Upper lobe of left lung (tissue), 4 donors: ENCODE results near the gene FER1L5.

Source experiments
- CTCF ChIP-seq, 6 experiments: fragments of 450-650 bp in 4 of 6; fragments of 200-600 bp in 2 of 6; sonication (generic) in 2 of 6; IDR thresholded peaks; one replicate each; pipeline ENCODE4 v1.5.1; 2016 to 2019; ENCODE audit warnings: antibody characterized with exemption in 6 of 6
- EP300 ChIP-seq, 4 donors: sonication (generic); formaldehyde crosslinking; IDR thresholded peaks; one replicate each; pipeline ENCODE4 v1.5.1; 2017; ENCODE audit warnings: antibody characterized with exemption in 4 of 4, control low read depth in 2 of 4
- POLR2A ChIP-seq, 4 donors: fragments of 450-650 bp; IDR thresholded peaks; one replicate each; pipeline ENCODE4 v1.5.1; 2016 to 2017; ENCODE audit warnings: antibody characterized with exemption in 4 of 4, mild to moderate bottlenecking in 2 of 4
- POLR2AphosphoS5 ChIP-seq, 2 donors: sonication (generic); formaldehyde crosslinking; IDR thresholded peaks; one replicate each; pipeline ENCODE4 v1.5.1; 2017; ENCODE audit warnings: antibody characterized with exemption in 2 of 2

DNA sequence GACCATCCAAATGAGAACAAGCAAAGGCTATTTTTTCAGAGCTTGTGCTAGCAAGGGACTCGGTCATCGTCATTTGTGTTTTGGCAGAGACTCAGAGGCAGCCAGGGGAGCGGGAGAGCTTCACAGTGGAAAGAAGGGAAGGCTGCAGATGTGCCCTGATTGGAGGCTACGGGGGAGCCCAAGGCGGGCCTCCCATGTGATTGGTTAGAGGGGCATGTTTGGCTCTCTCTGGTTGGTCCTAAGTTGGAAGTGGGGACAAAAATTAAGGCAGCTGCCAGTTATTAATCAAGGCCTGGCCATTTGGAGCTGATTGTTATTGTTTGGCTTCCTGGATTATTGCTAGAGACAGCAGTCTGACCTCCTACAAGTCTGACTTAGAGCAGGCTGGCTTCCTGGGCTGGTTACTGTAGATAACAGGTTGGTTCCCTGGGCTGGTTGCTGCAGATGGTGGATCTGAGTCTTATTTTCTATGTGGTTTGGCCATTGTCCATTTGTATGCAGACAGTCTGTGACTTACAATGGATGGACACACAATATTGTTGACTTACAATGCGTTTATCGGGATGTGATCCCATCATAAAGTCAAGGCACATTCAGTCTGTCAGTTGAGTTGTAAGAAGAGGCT, 5.9 kb downstream of the FER1L5 start:
- TF ChIP-seq CTCF (IDR thresholded peaks at IDR 0.05), result no peak
- TF ChIP-seq POLR2A (IDR thresholded peaks at IDR 0.05), result no peak
- TF ChIP-seq POLR2AphosphoS5 (IDR thresholded peaks at IDR 0.05), result no peak
- TF ChIP-seq EP300 (IDR thresholded peaks at IDR 0.05), result no peak
